ENCODE data around the gene GPAT2.
"Not testable (repeated sequence)": the region's sequence is repeated elsewhere in the genome, so short reads cannot be mapped to it uniquely, and the experiment has no call there.

GPAT2 gene

GRCh38 chr2:96022701-96023447 is 11.8 kb downstream of the GPAT2 start:
- DNase-seq (ENCODE audit: low spot score): peak; percentile 83

GRCh38 chr2:96022126-96022525 is 12.6 kb downstream of the GPAT2 start:
- DNase-seq (ENCODE audit: low spot score): not testable (repeated sequence)

- DNase-seq (ENCODE audit: low spot score): not testable (repeated sequence)
Measured at GRCh38 chr2:96021142-96021541, 13.6 kb downstream of the GPAT2 start.

DNA sequence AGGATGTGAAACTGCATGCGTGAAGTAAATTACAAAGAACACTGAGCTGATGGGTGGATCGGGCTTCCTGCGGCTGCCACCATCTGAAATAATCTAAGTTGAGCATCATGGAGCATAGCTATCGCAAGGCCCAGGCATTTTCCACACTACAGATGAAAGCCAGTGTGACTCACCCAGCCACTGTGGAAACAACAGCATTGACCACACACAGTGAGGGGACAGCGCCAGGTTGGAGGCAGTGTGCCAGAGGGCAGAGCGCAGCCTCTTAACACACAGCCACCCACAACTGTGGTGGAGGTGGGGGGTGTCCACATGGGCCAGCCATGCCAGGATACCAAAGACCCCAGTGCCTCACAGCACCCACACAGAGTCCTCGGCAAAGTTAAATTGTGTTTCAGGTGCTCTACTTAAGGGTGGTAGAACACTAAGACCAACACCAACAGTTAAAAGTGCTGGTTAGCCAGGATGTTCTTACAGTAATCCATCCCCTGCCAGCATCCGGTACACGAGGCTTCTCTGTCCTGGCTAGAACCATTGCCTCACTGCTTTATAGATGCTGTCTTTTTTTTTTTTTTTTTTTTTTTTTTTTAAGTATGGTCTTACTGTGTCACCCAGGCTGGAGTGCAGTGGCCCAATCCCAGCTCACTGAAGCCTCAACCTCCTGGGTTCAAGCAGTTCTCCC is 14.7 kb downstream of the GPAT2 start:
- not testable (repeated sequence) for DNase-seq (ENCODE audit: low spot score)

GRCh38 chr2:96016321-96016720 is 18.4 kb downstream of the GPAT2 start:
- not testable (repeated sequence) for DNase-seq (ENCODE audit: low spot score)

DNA sequence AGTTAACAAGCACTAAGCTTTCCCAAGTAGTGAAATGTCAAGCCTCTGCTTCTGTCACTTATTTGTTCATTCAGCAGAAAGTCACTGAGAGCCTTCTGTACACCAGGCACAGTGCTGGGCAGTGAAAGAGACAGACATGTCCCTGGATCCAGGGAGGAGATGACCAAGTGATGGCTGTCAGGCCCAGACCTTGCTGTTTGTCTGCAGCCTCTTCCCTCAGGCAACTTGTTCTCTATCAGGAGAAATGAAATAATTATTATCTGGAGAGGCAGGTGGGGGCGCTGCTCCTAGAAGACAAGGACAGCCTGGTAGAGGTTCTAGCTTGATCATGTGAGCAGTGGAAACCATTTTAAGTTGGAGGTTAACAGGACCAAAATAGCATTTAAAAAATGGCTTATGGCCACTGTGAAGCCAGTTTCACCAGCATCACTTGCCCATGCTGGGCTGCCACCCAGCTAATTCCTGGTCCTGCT is 21.9 kb downstream of the GPAT2 start:
- DNase-seq (ENCODE audit: low spot score): not testable (repeated sequence)

- DNase-seq (ENCODE audit: low spot score): peak; percentile 80
Measured at GRCh38 chr2:96012086-96012791, 22.5 kb downstream of the GPAT2 start.

DNA sequence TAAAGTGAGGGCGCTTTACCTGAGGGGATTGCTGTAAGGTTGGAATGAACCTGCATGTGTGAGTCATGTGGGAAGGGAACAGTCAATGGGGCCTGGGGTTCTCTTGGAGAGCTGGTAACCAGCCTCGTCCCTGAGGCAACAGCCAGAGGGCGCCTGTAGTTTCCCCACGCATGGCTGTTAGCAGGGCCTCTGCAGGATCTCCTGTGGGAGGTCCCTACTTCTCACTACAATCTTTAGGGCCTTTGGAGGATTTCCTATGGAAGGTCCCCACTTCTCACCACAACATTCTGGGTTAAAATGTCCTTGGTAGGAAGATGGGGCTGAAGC is 23.6 kb downstream of the GPAT2 start:
- peak; percentile 50 for DNase-seq (ENCODE audit: low spot score)

- DNase-seq (ENCODE audit: low spot score): peak; percentile 93
Measured at GRCh38 chr2:96010320-96011128, 24.2 kb downstream of the GPAT2 start.

GRCh38 chr2:96009833-96010232 is 24.9 kb downstream of the GPAT2 start:
- DNase-seq (ENCODE audit: low spot score): not testable (repeated sequence)

GRCh38 chr2:96008051-96008450 is 26.7 kb downstream of the GPAT2 start:
- DNase-seq (ENCODE audit: low spot score): not testable (repeated sequence)

DNA sequence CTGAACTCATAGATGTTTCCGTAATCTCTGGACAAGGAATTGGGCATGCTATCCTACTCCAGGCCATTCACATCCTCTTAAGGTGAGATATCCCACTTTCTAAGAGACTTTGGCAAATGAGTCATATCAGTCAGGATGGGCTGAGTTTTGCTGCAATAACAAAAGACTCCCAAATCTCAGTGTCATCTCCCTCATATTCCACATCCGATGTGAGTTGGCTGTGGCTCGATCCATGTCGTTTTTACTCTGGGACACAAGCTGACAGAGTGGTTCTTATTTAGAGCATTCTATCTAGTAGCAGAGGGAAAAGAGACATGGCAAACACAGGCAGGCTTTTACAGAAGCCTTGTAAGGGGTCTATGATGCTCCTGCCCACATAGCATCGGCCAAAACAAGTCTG is 28.5 kb downstream of the GPAT2 start:
- not testable (repeated sequence) for DNase-seq (ENCODE audit: low spot score)

DNA sequence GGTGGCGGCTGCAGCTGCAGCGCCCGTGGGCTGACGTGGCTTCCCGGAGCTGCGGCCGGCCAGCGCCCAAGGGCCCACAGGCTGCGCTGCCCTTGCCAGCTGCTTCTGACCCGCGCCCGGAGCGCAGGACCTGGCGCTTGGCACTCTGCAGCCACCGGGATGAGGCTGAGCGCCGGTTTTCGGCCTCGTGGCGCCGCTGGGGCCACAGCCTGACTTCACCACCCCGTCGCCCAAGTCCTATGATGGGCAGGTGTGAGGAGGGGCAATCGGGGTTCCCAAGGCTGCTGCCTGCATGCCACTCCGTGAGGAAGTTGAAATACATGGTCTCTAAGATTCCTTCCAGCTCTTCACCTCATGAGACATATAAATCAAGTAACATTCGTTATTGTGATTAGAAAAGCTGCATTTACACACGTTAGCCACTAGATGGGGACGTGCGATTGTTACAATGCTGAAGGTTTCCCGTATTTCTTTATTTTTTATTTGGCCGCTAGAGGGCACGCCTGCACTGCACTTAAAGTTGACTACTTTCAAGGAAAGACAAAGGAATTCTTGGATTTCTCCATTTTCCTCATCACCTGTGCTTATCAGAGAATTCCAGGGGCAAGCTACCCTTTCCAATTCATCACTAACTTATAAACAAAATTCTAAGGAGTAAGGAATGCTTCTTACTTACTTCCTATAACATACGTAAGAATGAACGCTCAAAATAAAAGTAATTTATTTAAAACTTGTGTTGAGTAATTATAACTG is 42.0 kb downstream of the GPAT2 start:
- peak; percentile 39 for DNase-seq (ENCODE audit: low spot score)

DNA sequence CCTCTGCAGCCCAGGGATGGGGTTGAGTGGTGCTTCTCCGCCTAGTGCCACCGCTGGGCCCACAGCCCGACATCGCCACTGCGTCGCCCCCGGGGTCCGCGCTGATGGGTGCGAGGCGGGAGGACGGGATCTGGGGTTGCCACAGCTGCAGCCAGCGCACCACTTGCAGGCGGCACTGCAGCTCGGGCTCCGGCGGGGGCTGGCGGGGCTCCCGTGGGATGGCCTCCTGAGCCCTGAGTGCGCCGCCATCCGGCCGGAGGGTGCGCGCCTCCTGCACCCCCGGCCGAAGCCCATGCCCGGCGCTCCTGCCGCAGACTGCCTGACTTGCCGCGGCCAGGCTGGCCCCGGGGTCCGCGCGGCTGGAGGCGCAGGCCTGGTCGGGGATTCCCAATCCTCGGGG is 42.6 kb downstream of the GPAT2 start:
- DNase-seq (ENCODE audit: low spot score): not testable (repeated sequence)

- DNase-seq (ENCODE audit: low spot score): peak; percentile 28
Measured at GRCh38 chr2:95991351-95992094, 43.2 kb downstream of the GPAT2 start, which contains the start of gene ANKRD36C. Gene ANKRD36C (minus strand): TSS chr2:95991824. CDS start chr2:95991708, 116 bp downstream.

DNA sequence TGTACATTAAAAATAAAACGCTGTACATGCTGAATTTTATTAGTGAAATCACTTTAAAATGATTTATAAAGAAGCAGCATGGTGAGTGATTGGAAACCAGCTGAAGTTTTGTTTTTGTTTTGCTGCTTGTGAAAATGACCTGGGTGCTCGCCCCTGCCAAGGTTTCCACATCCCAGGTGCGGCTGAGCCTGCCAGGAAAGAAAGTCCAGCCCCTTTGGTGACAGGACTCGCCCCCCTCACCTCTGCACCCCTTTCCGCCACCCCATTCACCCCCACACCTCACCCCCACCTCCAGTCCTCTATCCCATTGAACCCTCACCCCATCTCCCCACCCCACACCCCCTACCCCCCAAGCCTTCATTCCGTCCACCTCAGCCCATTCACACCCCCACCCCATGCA is 43.8 kb downstream of the GPAT2 start:
- DNase-seq (ENCODE audit: low spot score): not testable (repeated sequence)
